Measurements from ENCODE around the gene RBL1. TPM values are rescaled to one million over a fixed set of nuclear protein-coding genes. Genes with fewer than 3 reads are reported as not detected.
"Not testable (repeated sequence)": the region's sequence is repeated elsewhere in the genome, so short reads cannot be mapped to it uniquely, and the experiment has no call there.

The RBL1 gene
- total and polyA plus RNA-seq, 2 of the 4 experiments (the other 2 are of a cell fraction), result 3.3 to 7.5 TPM

- H3K18ac ChIP-seq (ENCODE audit: low read depth, low read length); H3K79me1 ChIP-seq (ENCODE audit: low read depth in 1 of 2, low read length in 2 of 2); H3K14ac ChIP-seq (replicated peaks; ENCODE audit: low read depth, low read length); H3K27me3 ChIP-seq (ENCODE audit: control insufficient read depth, insufficient read depth, low read length); H2BK15ac ChIP-seq (ENCODE audit: low read depth, low read length); intact Hi-C loops (cut with micrococcal nuclease); H4K8ac ChIP-seq (ENCODE audit: low read depth in 2 of 2, low read length in 2 of 2); H3K4ac ChIP-seq (ENCODE audit: low read depth, low read length); H3K4me3 ChIP-seq (ENCODE audit: insufficient read depth, low read depth, low read length); BruUV-seq (replicated peaks); H2BK120ac ChIP-seq (ENCODE audit: low read depth, low read length); POLR2A ChIA-PET (ENCODE audit: unreplicated experiment); H2AK9ac ChIP-seq (replicated peaks; ENCODE audit: low read depth, low read length, poor library complexity); H3K9me3 ChIP-seq (ENCODE audit: control insufficient read depth, insufficient read depth, low read length); H2AK5ac ChIP-seq (ENCODE audit: low read depth, low read length); H3K36me3 ChIP-seq (ENCODE audit: control insufficient read depth, insufficient read depth, low read length); H3K27ac ChIP-seq (ENCODE audit: insufficient read depth, low read length); H3K23ac ChIP-seq (ENCODE audit: low read depth, low read length); H3K4me2 ChIP-seq (ENCODE audit: low read depth, low read length); dilution Hi-C loops (cut with HindIII; ENCODE audit: low sequenced_read_pairs, unreplicated experiment); H4K91ac ChIP-seq (ENCODE audit: insufficient read depth, low read depth, low read length); H2BK5ac ChIP-seq (ENCODE audit: low read depth, low read length, poor library complexity, severe bottlenecking); H4K5ac ChIP-seq (ENCODE audit: low read depth, low read length); H3K9me1 ChIP-seq (ENCODE audit: insufficient read depth, low read length); H4K20me1 ChIP-seq (ENCODE audit: insufficient read depth, low read length); H2AFZ ChIP-seq (replicated peaks; ENCODE audit: low read length, poor library complexity); in situ Hi-C loops (cut with MboI; ENCODE audit: low sequenced_read_pairs); H3K56ac ChIP-seq (ENCODE audit: extremely low read depth, insufficient read depth, low read length); H3K9ac ChIP-seq (ENCODE audit: low read depth, low read length); DNase-seq; CTCF ChIA-PET; ATAC-seq (ENCODE audit: low read depth); H2BK20ac ChIP-seq (ENCODE audit: low read depth, low read length); H3K4me1 ChIP-seq (ENCODE audit: control insufficient read depth, insufficient read depth, low read length): not testable (repeated sequence)
- WGBS, 2 experiments (ENCODE audit: extremely low coverage in 2 of 2, insufficient read length in 1 of 2), result 100% methylated on average over 3 of the region's 4 CpGs; no CpG with 5 or more reads in 1 of the 2 experiments
Observed at GRCh38 chr20:36994221-36994620, 101.6 kb downstream of the RBL1 start.

Measured in IMR-90 (cell line).